Liver (tissue), 9 donors: ENCODE results near the gene PDE1C. TPM values are rescaled to one million over a fixed set of nuclear protein-coding genes. Genes with fewer than 3 reads are reported as not detected.

ENCODE experiments used
- DNase-seq: peaks from one replicate; pipeline ENCODE4 v3.0.0-alpha.2; 2017; ENCODE audit warnings: low spot score
- H3K27ac ChIP-seq, 2 donors: one replicate each; pipeline ENCODE4 v1.7.0; 2013; ENCODE audit warnings: inconsistent platforms in 2 of 2, low read length in 2 of 2, control low read depth in 1 of 2, low read depth in 1 of 2, mild to moderate bottlenecking in 1 of 2
- H3K27me3 ChIP-seq, 4 donors: one replicate each; pipeline versions ENCODE4 v1.6.1 to v1.7.0; 2013; ENCODE audit warnings: low read length in 3 of 4, inconsistent platforms in 1 of 4, mild to moderate bottlenecking in 1 of 4, moderate library complexity in 1 of 4; ENCODE audit not compliant: control insufficient read depth in 4 of 4, insufficient read depth in 4 of 4
- H3K36me3 ChIP-seq, 4 donors: one replicate each; pipeline versions ENCODE4 v1.6.1 to v1.7.0; 2013; ENCODE audit warnings: low read length in 3 of 4, mild to moderate bottlenecking in 3 of 4, low read depth in 1 of 4, moderate library complexity in 1 of 4; ENCODE audit not compliant: control insufficient read depth in 4 of 4, insufficient read depth in 3 of 4
- H3K4me1 ChIP-seq, 4 donors: one replicate each; pipeline versions ENCODE4 v1.6.1 to v1.7.0; 2013; ENCODE audit warnings: low read length in 3 of 4, mild to moderate bottlenecking in 3 of 4, moderate library complexity in 1 of 4; ENCODE audit not compliant: control insufficient read depth in 4 of 4, insufficient read depth in 4 of 4
- H3K4me3 ChIP-seq, 3 donors: one replicate each; pipeline versions ENCODE4 v1.6.1 to v1.7.0; 2013; ENCODE audit warnings: low read length in 3 of 3, control low read depth in 1 of 3, low read depth in 1 of 3, mild to moderate bottlenecking in 1 of 3
- H3K9ac ChIP-seq, 2 donors: one replicate each; pipeline ENCODE4 v1.7.0; 2013; ENCODE audit warnings: low read length in 2 of 2, mild to moderate bottlenecking in 2 of 2, moderate library complexity in 2 of 2, control low read depth in 1 of 2, low read depth in 1 of 2
- H3K9me3 ChIP-seq, 4 donors: one replicate each; pipeline versions ENCODE4 v1.6.1 to v1.7.0; 2013; ENCODE audit warnings: low read length in 3 of 4; ENCODE audit not compliant: control insufficient read depth in 4 of 4
- ATF3 ChIP-seq: IDR thresholded peaks from 2 replicates; pipeline ENCODE4 v1.6.1; 2016; ENCODE audit warnings: antibody characterized with exemption
- CTCF ChIP-seq: fragments of 150-350 bp; IDR thresholded peaks from 2 replicates; pipeline ENCODE4 v1.5.1; 2017; ENCODE audit warnings: improper control_type of control experiment, low read depth, low read length; ENCODE audit not compliant: missing input control
- EGR1 ChIP-seq, 2 donors: IDR thresholded peaks; 2 replicates each; pipeline ENCODE4 v1.6.1; 2016 to 2018; ENCODE audit warnings: antibody characterized with exemption in 2 of 2, low read depth in 2 of 2
- FOXA1 ChIP-seq: IDR thresholded peaks from 2 replicates; pipeline ENCODE4 v1.6.1; 2016; ENCODE audit warnings: antibody characterized with exemption
- FOXA2 ChIP-seq: IDR thresholded peaks from 2 replicates; pipeline ENCODE4 v1.6.1; 2016; ENCODE audit warnings: antibody characterized with exemption
- GABPA ChIP-seq, 2 donors: IDR thresholded peaks in 1 of 2; conservative IDR thresholded peaks in 1 of 2; 2 replicates each; pipeline ENCODE4 v1.6.1; 2016; ENCODE audit warnings: antibody characterized with exemption in 2 of 2, mild to moderate bottlenecking in 1 of 2, moderate library complexity in 1 of 2
- HNF4A ChIP-seq, 2 donors: conservative IDR thresholded peaks; 2 replicates each; pipeline ENCODE4 v1.6.1; 2016; ENCODE audit warnings: antibody characterized with exemption in 2 of 2, mild to moderate bottlenecking in 2 of 2
- HNF4G ChIP-seq: IDR thresholded peaks from 2 replicates; pipeline ENCODE4 v1.6.1; 2016; ENCODE audit warnings: antibody characterized with exemption
- JUND ChIP-seq, 2 donors: IDR thresholded peaks; 2 replicates each; pipeline ENCODE4 v1.6.1; 2016; ENCODE audit warnings: antibody characterized with exemption in 2 of 2
- MAX ChIP-seq: IDR thresholded peaks from 2 replicates; pipeline ENCODE4 v1.6.1; 2016; ENCODE audit warnings: antibody characterized with exemption
- NR2F2 ChIP-seq: IDR thresholded peaks from 2 replicates; pipeline ENCODE4 v1.6.1; 2016; ENCODE audit warnings: antibody characterized with exemption
- RAD21 ChIP-seq, 2 donors: IDR thresholded peaks; 2 replicates each; pipeline ENCODE4 v1.6.1; 2016; ENCODE audit warnings: antibody characterized with exemption in 2 of 2, mild to moderate bottlenecking in 2 of 2
- REST ChIP-seq: IDR thresholded peaks from 2 replicates; pipeline ENCODE4 v1.6.1; 2016; ENCODE audit warnings: antibody characterized with exemption, mild to moderate bottlenecking
- RXRA ChIP-seq, 2 donors: IDR thresholded peaks; 2 replicates each; pipeline ENCODE4 v1.6.1; 2017 to 2018; ENCODE audit warnings: antibody characterized with exemption in 2 of 2, mild to moderate bottlenecking in 1 of 2
- SP1 ChIP-seq: IDR thresholded peaks from 2 replicates; pipeline ENCODE4 v1.6.1; 2018; ENCODE audit warnings: antibody characterized with exemption, mild to moderate bottlenecking
- TAF1 ChIP-seq: conservative IDR thresholded peaks from 2 replicates; pipeline ENCODE4 v1.6.1; 2016; ENCODE audit warnings: antibody characterized with exemption, mild to moderate bottlenecking
- YY1 ChIP-seq: IDR thresholded peaks from 2 replicates; pipeline ENCODE4 v1.6.1; 2016; ENCODE audit warnings: antibody characterized with exemption, mild to moderate bottlenecking
- ZBTB33 ChIP-seq: IDR thresholded peaks from 2 replicates; pipeline ENCODE4 v1.6.1; 2016; ENCODE audit warnings: antibody characterized with exemption
- WGBS: extraction: QIAGEN DNeasy Blood & Tissue Kit; methylation state at CpG from one replicate; pipeline ENCODE4 v1.1.7; 2013; 5-methylcytosine and 5-hydroxymethylcytosine counted together
- polyA plus RNA-seq, 2 donors: library from polyadenylated mRNA; stranded (reverse) in 1 of 2; unstranded in 1 of 2; fragments of 200-250 nt in 1 of 2; fragments of >200 nt in 1 of 2; fragmentation: Nextera tagmentation in 1 of 2; extraction: Ambion mirVana in 1 of 2; gene quantifications; one replicate each; pipeline versions ENCODE4 v1.2.1 to v1.2.3, GENCODE V29; 2013 to 2015
- total RNA-seq, 2 donors: library from RNA; depleted of rRNA; stranded (reverse); fragments of >200 nt; gene quantifications; one replicate each; pipeline ENCODE4 v1.2.3, GENCODE V29; 2014
- donor health status: healthy.
- donor health status: healthy.
- donor health status: healthy.
- donor health status: healthy.
- donor health status: healthy.

The PDE1C gene
- total and polyA plus RNA-seq, 4 donors = 0.05 to 0.92 (median 0.47) TPM; not detected in 1

- Histone ChIP-seq H3K4me3 (no peak overlapping the region), H3K9ac (no peak overlapping the region), H3K27ac (no peak overlapping the region), H3K27me3 (peaks cover 0 to 4% (median 1%) of the 10 kb centered on the region in 4 donors), H3K36me3 (no peaks in the 10 kb centered on the region), H3K9me3 (no peaks in the 10 kb centered on the region), H3K4me1 (no peaks in the 10 kb centered on the region)
- DNase-seq = no peak
- TF ChIP-seq MAX (no peak), TAF1 (no peak), REST (no peak), HNF4A (conservative IDR thresholded peaks at IDR 0.05) (no peak), HNF4G (no peak), NR2F2 (no peak)
Measured at GRCh38 chr7:32037650-32038198, 32.5 kb downstream of the PDE1C start.

GRCh38 chr7:32036557-32036956, 33.6 kb downstream of the PDE1C start:
- DNase-seq = no peak
- Histone ChIP-seq H3K9ac (no peak overlapping the region), H3K4me1 (no peaks in the 10 kb centered on the region), H3K27me3 (peaks cover 0 to 6% (median 1%) of the 10 kb centered on the region in 4 donors), H3K4me3 (no peak overlapping the region), H3K36me3 (no peaks in the 10 kb centered on the region), H3K27ac (no peak overlapping the region), H3K9me3 (no peaks in the 10 kb centered on the region)
- TF ChIP-seq CTCF (no peak), GABPA (IDR thresholded peaks at IDR 0.05 in 1 of 2, conservative IDR thresholded peaks at IDR 0.05 in 1 of 2) (no peak), HNF4G (no peak), RAD21 (IDR thresholded peaks at IDR 0.05) (no peak), RXRA (IDR thresholded peaks at IDR 0.05) (no peak), MAX (no peak), FOXA2 (no peak), FOXA1 (no peak), REST (no peak), HNF4A (conservative IDR thresholded peaks at IDR 0.05) (no peak), ATF3 (no peak), SP1 (no peak), TAF1 (no peak), JUND (IDR thresholded peaks at IDR 0.05) (no peak), EGR1 (IDR thresholded peaks at IDR 0.05; ENCODE audit: low read depth in 2 of 2) (no peak), NR2F2 (no peak), ZBTB33 (no peak), YY1 (no peak)
- 53% methylated on average over 2 of the region's 2 CpGs for WGBS
